Activated naive CD4-positive, alpha-beta T cell treated with anti-CD3 and anti-CD28 coated beads, Interleukin-2, amount 50 U/mL, for 72 hours (primary cell): ENCODE measurements around the gene KCTD14. TPM values are rescaled to one million over a fixed set of nuclear protein-coding genes. Genes with fewer than 3 reads are reported as not detected.
"Not testable (repeated sequence)": the region's sequence is repeated elsewhere in the genome, so short reads cannot be mapped to it uniquely, and the experiment has no call there.

Experiments used
- ATAC-seq, 2 donors: fragments of 150-1000 bp; cut with Tn5 transposase; 2 replicates each; pipeline ENCODE4 v1.10.0; 2021; ENCODE audit warnings: mild to moderate bottlenecking in 2 of 2, moderate library complexity in 2 of 2
- DNase-seq, 2 donors: peaks; one replicate each; pipeline ENCODE4 v3.0.0; 2021 to 2022; ENCODE audit warnings: low spot score in 2 of 2
- H3K27ac Mint-ChIP-seq, 2 donors: one replicate each; pipeline ENCODE4 v1.8.0; 2022; ENCODE audit warnings: mild to moderate bottlenecking in 2 of 2, mixed read lengths in 2 of 2
- H3K36me3 Mint-ChIP-seq, 2 donors: one replicate each; pipeline ENCODE4 v1.8.0; 2022; ENCODE audit warnings: mixed read lengths in 2 of 2
- H3K9me3 Mint-ChIP-seq, 2 donors: one replicate each; pipeline ENCODE4 v1.8.0; 2022; ENCODE audit warnings: mixed read lengths in 2 of 2
- total RNA-seq, 2 donors: library from RNA; stranded (reverse); gene quantifications; one replicate each; pipeline ENCODE4 v1.2.3, GENCODE V29; 2022

Gene KCTD14
- total RNA-seq, 2 donors from 2014 or later: 0.19 to 0.23 TPM

GRCh38 chr11:78010304-78010703 lies 12.8 kb downstream of the KCTD14 start:
- ATAC-seq: no peak
- H3K9me3 Mint-ChIP-seq: no peaks in the 10 kb centered on the region

GRCh38 chr11:78009062-78009461 lies 14.0 kb downstream of the KCTD14 start:
- ATAC-seq (no peak), DNase-seq (no peak)
- peak overlapping the region in 1 of 2 donors; percentile 92 for H3K27ac Mint-ChIP-seq
- H3K36me3 Mint-ChIP-seq: no peaks in the 10 kb centered on the region
- no peaks in the 10 kb centered on the region for H3K9me3 Mint-ChIP-seq

More at GRCh38 chr11:78010304-78010703, 12.8 kb downstream of the KCTD14 start:
- Mint-ChIP-seq H3K27ac (no peak overlapping the region), H3K36me3 (no peaks in the 10 kb centered on the region)
- no peak for DNase-seq

- Mint-ChIP-seq H3K27ac (no peak overlapping the region), H3K36me3 (peaks cover 0 to 3% of the 10 kb centered on the region in 2 donors), H3K9me3 (no peaks in the 10 kb centered on the region)
- ATAC-seq (peak; percentile 87 to 89), DNase-seq (peak in 1 of 2 donors; percentile 42)
Measured at GRCh38 chr11:78000193-78000592, 22.9 kb downstream of the KCTD14 start.

GRCh38 chr11:77999446-78000030 lies 23.5 kb downstream of the KCTD14 start:
- Mint-ChIP-seq H3K27ac (no peak overlapping the region), H3K36me3 (peaks cover 0 to 7% of the 10 kb centered on the region in 2 donors), H3K9me3 (no peaks in the 10 kb centered on the region)
- no peak for DNase-seq
- ATAC-seq: no peak

GRCh38 chr11:77994434-77995362 lies 28.4 kb downstream of the KCTD14 start, which contains the start of gene INTS4:
INTS4 (minus strand) TSS chr11:77994668; CDS start chr11:77994643, 25 bp downstream.
- ATAC-seq (peak; percentile 99), DNase-seq (peak; percentile 95 to 98)
- Mint-ChIP-seq H3K9me3 (no peaks in the 10 kb centered on the region), H3K27ac (peak within 1 kb of the TSS; percentile 85 to 91), H3K36me3 (peaks cover 5 to 11% of the 10 kb centered on the region in 2 donors)

- H3K27ac Mint-ChIP-seq: peak overlapping the region; percentile 85 to 91
- H3K9me3 Mint-ChIP-seq: no peaks in the 10 kb centered on the region
- DNase-seq (no peak), ATAC-seq (no peak)
- H3K36me3 Mint-ChIP-seq: peaks cover 5 to 11% of the 10 kb centered on the region in 2 donors
Measured at GRCh38 chr11:77993902-77994301, 29.2 kb downstream of the KCTD14 start.

- Mint-ChIP-seq H3K27ac (no peak overlapping the region), H3K9me3 (no peaks in the 10 kb centered on the region), H3K36me3 (peaks cover 10 to 15% of the 10 kb centered on the region in 2 donors)
- DNase-seq (no peak), ATAC-seq (no peak)
Measured at GRCh38 chr11:77990981-77991380, 32.1 kb downstream of the KCTD14 start.

GRCh38 chr11:77986456-77986855 lies 36.6 kb downstream of the KCTD14 start:
- ATAC-seq, DNase-seq, H3K27ac Mint-ChIP-seq, H3K9me3 Mint-ChIP-seq: not testable (repeated sequence)
- H3K36me3 Mint-ChIP-seq: peaks cover 11 to 22% of the 10 kb centered on the region in 2 donors

- Mint-ChIP-seq H3K9me3 (no peaks in the 10 kb centered on the region), H3K27ac (no peak overlapping the region), H3K36me3 (peaks cover 11 to 30% of the 10 kb centered on the region in 2 donors)
- ATAC-seq (no peak), DNase-seq (no peak)
Measured at GRCh38 chr11:77981346-77981947, 41.6 kb downstream of the KCTD14 start.

GRCh38 chr11:77968337-77968736 lies 54.7 kb downstream of the KCTD14 start:
- Mint-ChIP-seq H3K27ac (no peak overlapping the region), H3K36me3 (peaks cover 0 to 5% of the 10 kb centered on the region in 2 donors), H3K9me3 (no peaks in the 10 kb centered on the region)
- no peak for DNase-seq
- ATAC-seq: no peak

GRCh38 chr11:77967753-77968152 lies 55.3 kb downstream of the KCTD14 start:
- ATAC-seq: no peak
- H3K9me3 Mint-ChIP-seq: no peaks in the 10 kb centered on the region

GRCh38 chr11:77967121-77967520 lies 56.0 kb downstream of the KCTD14 start:
- no peak overlapping the region for H3K27ac Mint-ChIP-seq

More at GRCh38 chr11:77967753-77968152, 55.3 kb downstream of the KCTD14 start:
- peaks cover 0 to 5% of the 10 kb centered on the region in 2 donors for H3K36me3 Mint-ChIP-seq
- no peak overlapping the region for H3K27ac Mint-ChIP-seq
- no peak for DNase-seq

GRCh38 chr11:77966338-77966737 lies 56.7 kb downstream of the KCTD14 start:
- H3K9me3 Mint-ChIP-seq: no peaks in the 10 kb centered on the region
- no peak overlapping the region for H3K27ac Mint-ChIP-seq
- no peak for DNase-seq
- ATAC-seq: no peak
- peaks cover 0 to 5% of the 10 kb centered on the region in 2 donors for H3K36me3 Mint-ChIP-seq

More at GRCh38 chr11:77967121-77967520, 56.0 kb downstream of the KCTD14 start:
- peaks cover 0 to 5% of the 10 kb centered on the region in 2 donors for H3K36me3 Mint-ChIP-seq
- no peaks in the 10 kb centered on the region for H3K9me3 Mint-ChIP-seq
- ATAC-seq: no peak
- no peak for DNase-seq

Other genes starting within 250 kb of the KCTD14 start
- 10 to 100 TPM; 51.2 to 65.3 TPM for gene RSF1, start 202.6 kb downstream of the KCTD14 start, total RNA-seq
- gene AAMDC, start 202.1 kb downstream of the KCTD14 start, total RNA-seq: 1 to 10 TPM; 6.4 to 7.8 TPM
- 10 to 100 TPM; 48.6 to 72.7 TPM for gene INTS4, start 28.6 kb downstream of the KCTD14 start, total RNA-seq
- gene THRSP, start 40.6 kb upstream of the KCTD14 start, total RNA-seq: not detected
- 100 to 1,000 TPM in 1 of 2 donors, 10 to 100 TPM in 1; 64.6 to 178 TPM for gene NDUFC2, start 56.6 kb upstream of the KCTD14 start, total RNA-seq
- 10 to 100 TPM; 42.9 to 72.1 TPM for gene ALG8, start 116.3 kb upstream of the KCTD14 start, total RNA-seq
- 10 to 100 TPM in 1 of 2 donors, 1 to 10 TPM in 1; 6.6 to 12.2 TPM for gene KCTD21, start 165.3 kb upstream of the KCTD14 start, total RNA-seq
- gene USP35, start 165.6 kb upstream of the KCTD14 start, total RNA-seq: 10 to 100 TPM; 16.3 to 21.8 TPM